NT2/D1 (cell line): ENCODE measurements around the gene DLG3.

Source experiments
- DNase-seq: peaks from one replicate; pipeline ENCODE4 v3.0.0-alpha.2; 2011; ENCODE audit warnings: low read depth, low spot score
- H3K27me3 ChIP-seq: 2 replicates; pipeline ENCODE4 v1.6.0; 2011; ENCODE audit warnings: mild to moderate bottlenecking; ENCODE audit not compliant: insufficient read length, insufficient read depth
- H3K36me3 ChIP-seq: 2 replicates; pipeline ENCODE4 v1.6.1; 2011; ENCODE audit warnings: mild to moderate bottlenecking, low read length, mixed read lengths; ENCODE audit not compliant: insufficient read depth, insufficient read length
- H3K4me1 ChIP-seq: 2 replicates; pipeline ENCODE4 v1.5.1; 2011; ENCODE audit not compliant: insufficient read depth, insufficient read length
- H3K4me3 ChIP-seq: 2 replicates; pipeline ENCODE4 v1.5.1; 2011; ENCODE audit warnings: low read depth; ENCODE audit not compliant: insufficient read length
- H3K9ac ChIP-seq: 2 replicates; pipeline ENCODE4 v1.6.0; 2011; ENCODE audit warnings: low read depth; ENCODE audit not compliant: insufficient read length
- H3K9me3 ChIP-seq: 2 replicates; pipeline ENCODE4 v1.5.1; 2011; ENCODE audit warnings: mild to moderate bottlenecking, low read length; ENCODE audit not compliant: insufficient read depth
- SUZ12 ChIP-seq: IDR thresholded peaks from 2 replicates; pipeline ENCODE4 v1.6.1; 2011; ENCODE audit not compliant: insufficient read length, insufficient read depth; ENCODE audit errors: extremely low read depth
- YY1 ChIP-seq: IDR thresholded peaks from 2 replicates; pipeline ENCODE4 v1.6.1; 2011; ENCODE audit not compliant: insufficient read length, insufficient read depth
- ZNF274 ChIP-seq: IDR thresholded peaks from 2 replicates; pipeline ENCODE4 v1.6.1; 2011; ENCODE audit warnings: mild to moderate bottlenecking, low read depth, low read length

Gene DLG3

GRCh38 chrX:70478526-70479245, 34.1 kb downstream of the DLG3 start:
- DNase-seq, result no peak
- Histone ChIP-seq H3K27me3 (no peaks in the 10 kb centered on the region), H3K4me1 (peaks cover 13% of the 10 kb centered on the region)

DNA sequence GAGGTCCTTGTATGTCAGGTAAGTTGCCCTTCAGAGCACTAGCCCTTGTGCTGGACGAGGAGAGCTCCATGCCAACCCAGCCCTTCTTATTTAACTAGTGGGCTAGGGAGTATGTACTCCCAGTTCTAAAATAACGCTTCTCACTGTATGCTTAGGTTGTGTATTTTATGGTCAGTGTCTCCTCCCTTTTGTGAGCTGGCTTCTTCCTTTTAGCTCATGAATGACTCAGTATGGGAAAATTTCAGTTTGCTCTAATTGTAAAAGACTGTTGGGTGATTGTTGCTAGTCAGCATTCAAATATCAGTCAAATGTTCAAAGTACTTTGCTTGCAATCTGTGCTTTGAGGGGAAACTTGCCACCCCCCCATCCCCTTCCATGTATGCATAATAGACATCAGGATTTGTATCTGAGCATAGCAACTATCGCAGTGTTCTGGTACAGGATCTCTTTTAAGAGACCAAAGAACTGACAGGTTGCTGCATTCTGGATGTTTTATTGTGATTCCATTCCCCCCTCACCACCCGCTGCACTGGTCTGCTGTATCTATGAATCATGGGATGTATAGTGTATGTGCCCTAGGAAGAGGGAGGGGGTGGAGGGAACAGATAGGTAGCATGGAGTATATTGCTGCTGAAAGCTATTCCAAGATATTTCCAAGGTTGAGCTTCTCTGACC, 34.7 kb downstream of the DLG3 start:
- H3K36me3 ChIP-seq, result peaks cover 27% of the 10 kb centered on the region
- TF ChIP-seq YY1, result no peak
- no peak for TF ChIP-seq SUZ12
- no peak for TF ChIP-seq ZNF274
- no peaks in the 10 kb centered on the region for H3K27me3 ChIP-seq
- peaks cover 13% of the 10 kb centered on the region for H3K4me1 ChIP-seq
- H3K9me3 ChIP-seq, result no peaks in the 10 kb centered on the region
- H3K4me3 ChIP-seq, result no peak overlapping the region
- DNase-seq, result no peak
- H3K9ac ChIP-seq, result no peak overlapping the region

More at GRCh38 chrX:70478526-70479245, 34.1 kb downstream of the DLG3 start:
- Histone ChIP-seq H3K36me3 (peaks cover 20% of the 10 kb centered on the region), H3K9ac (no peak overlapping the region), H3K4me3 (no peak overlapping the region), H3K9me3 (no peaks in the 10 kb centered on the region)
- TF ChIP-seq YY1, result no peak

DNA sequence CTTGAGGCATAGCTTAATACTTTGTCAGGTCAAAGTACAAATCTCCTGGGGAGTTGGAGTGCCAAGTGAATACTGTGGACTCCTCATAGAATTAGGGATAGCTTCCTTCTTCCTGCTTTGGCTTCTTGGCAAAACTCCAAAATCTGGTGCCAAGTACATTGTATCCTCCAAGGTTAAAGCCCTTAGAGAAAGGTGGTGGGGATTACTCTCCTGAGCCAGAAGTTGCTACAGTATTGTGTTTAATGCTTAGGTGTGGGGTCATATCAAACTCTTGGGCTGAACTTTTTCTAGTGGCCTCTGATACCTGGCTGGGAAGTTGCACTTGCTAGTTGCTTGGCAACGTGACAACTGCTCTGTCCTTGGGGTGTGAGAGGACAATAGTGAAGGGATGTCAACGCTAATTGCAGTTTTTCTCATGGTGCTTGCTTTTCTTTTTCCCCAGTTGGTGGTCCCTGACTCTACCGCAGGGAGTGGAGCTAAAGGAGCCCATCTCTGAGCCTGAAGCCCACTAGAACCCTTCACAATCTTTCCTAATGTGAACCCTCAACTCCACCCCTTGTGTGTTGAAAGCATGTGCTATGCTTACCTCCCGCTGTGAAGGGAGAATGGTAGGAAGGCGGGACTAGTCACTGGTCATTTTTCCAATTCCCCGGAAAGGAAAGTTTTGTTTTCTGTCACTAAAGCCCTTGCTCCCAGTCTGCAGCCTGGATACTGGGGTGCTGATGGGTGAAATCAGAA, 35.5 kb downstream of the DLG3 start:
- TF ChIP-seq ZNF274 (no peak), YY1 (no peak), SUZ12 (no peak)
- Histone ChIP-seq H3K9me3 (no peaks in the 10 kb centered on the region), H3K4me3 (no peak overlapping the region), H3K36me3 (peaks cover 34% of the 10 kb centered on the region), H3K27me3 (no peaks in the 10 kb centered on the region), H3K9ac (no peak overlapping the region), H3K4me1 (peaks cover 13% of the 10 kb centered on the region)
- no peak for DNase-seq

DNA sequence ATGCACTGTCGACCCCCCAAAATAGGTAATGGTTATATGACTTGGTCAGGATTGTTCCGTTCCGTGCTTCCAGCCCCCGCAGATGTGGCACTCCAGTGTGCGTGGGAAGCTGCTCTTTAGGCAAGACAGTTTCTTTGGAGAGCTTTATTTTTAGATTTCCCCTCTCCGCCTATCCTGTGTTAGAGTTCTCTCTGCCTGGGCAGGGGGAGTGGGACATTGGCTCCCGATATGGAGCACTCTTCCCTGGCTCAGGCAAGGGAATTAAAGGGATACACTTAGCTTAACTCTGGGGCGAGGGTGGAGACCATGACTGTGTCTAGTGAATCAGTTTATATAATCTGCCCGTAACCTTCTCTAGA, 36.0 kb downstream of the DLG3 start:
- DNase-seq, result no peak
- no peak for TF ChIP-seq SUZ12
- no peak for TF ChIP-seq YY1
- TF ChIP-seq ZNF274, result no peak
- no peaks in the 10 kb centered on the region for H3K27me3 ChIP-seq
- no peak overlapping the region for H3K9ac ChIP-seq
- H3K4me3 ChIP-seq, result no peak overlapping the region
- H3K36me3 ChIP-seq, result peaks cover 39% of the 10 kb centered on the region
- H3K4me1 ChIP-seq, result peaks cover 13% of the 10 kb centered on the region
- no peaks in the 10 kb centered on the region for H3K9me3 ChIP-seq

DNA sequence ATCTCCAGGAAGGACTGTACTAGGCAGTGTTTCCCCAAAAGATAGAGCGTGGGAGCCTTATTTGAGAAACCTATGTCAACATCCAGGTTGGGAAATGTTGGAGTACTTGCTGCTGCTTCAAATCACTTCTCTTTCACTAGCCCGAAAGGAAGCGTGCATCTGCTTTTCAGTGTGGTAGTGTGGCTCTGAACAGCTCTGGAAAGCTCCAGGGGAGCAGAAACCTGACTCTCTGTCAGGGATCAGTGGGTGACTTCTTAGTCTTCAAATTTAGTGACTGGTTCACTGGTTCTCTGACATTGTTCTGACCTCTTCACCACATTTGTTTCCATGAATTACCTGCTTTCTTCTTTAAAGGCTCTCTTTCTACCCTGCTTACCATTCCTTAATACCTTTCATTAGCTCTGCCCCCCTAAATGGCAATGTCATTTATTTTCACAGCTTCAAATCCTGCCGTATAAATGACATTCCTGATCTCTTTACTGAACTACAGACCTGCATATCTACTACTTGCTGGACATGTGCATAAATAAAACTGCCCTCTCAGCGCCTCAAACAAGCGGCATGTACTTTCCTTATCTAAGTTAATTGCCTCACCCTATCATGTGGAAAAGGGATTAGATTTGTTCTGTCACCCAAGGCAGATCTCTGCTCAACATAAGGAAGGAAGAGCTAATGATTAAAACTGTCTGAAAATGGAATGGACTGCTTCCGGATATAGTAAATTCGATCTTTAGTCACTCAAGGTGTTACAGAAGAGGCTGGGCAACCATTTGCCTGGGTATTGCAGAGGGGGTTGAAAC, 37.0 kb downstream of the DLG3 start:
- H3K4me3 ChIP-seq, result no peak overlapping the region
- H3K9ac ChIP-seq, result no peak overlapping the region
- no peaks in the 10 kb centered on the region for H3K9me3 ChIP-seq
- H3K27me3 ChIP-seq, result no peaks in the 10 kb centered on the region
- TF ChIP-seq YY1 (no peak), ZNF274 (no peak), SUZ12 (no peak)
- peaks cover 49% of the 10 kb centered on the region for H3K36me3 ChIP-seq
- H3K4me1 ChIP-seq, result peaks cover 13% of the 10 kb centered on the region
- DNase-seq, result no peak

DNA sequence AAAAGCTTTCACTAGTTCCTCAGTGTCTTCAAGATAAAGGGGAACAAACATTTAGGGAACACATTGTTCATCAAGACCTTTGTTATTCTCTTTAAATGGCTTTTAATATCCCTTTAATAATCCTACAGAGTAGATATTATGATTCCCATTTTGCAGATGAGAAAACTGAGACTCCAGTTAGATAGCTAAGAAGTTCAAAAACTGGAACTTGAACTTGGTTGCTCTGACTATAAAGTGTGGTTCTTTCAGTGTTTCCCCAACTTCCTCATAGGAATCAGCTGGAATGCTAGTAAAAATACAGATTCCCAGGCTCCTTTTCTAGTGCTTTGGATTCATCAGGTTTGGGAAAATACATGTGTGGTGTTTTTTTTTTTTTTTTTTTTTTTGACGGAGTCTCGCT, 37.7 kb downstream of the DLG3 start:
- no peak for DNase-seq
- no peak overlapping the region for H3K9ac ChIP-seq
- peaks cover 53% of the 10 kb centered on the region for H3K36me3 ChIP-seq
- H3K27me3 ChIP-seq, result no peaks in the 10 kb centered on the region
- TF ChIP-seq ZNF274 (no peak), YY1 (no peak), SUZ12 (no peak)
- H3K9me3 ChIP-seq, result no peaks in the 10 kb centered on the region
- peaks cover 13% of the 10 kb centered on the region for H3K4me1 ChIP-seq
- no peak overlapping the region for H3K4me3 ChIP-seq
